ENCODE data around the gene GRIK3. TPM values are rescaled to one million over a fixed set of nuclear protein-coding genes. Genes with fewer than 3 reads are reported as not detected.

GRIK3 gene
- polyA plus RNA-seq, 6 donors from 2014 or later, result 0.16 TPM; not detected in 5

- H3K4me1 Mint-ChIP-seq, result no peaks in the 10 kb centered on the region
- no peaks in the 10 kb centered on the region for H3K36me3 Mint-ChIP-seq
- H3K27ac Mint-ChIP-seq, result peak overlapping the region in 2 of 6 donors; percentile 26 to 53
- peaks cover 0 to 2% (median 0%) of the 10 kb centered on the region in 7 donors for H3K9me3 Mint-ChIP-seq
- peaks cover 30 to 57% (median 37%) of the 10 kb centered on the region in 3 donors for H3K27me3 Mint-ChIP-seq
- ATAC-seq (ENCODE audit: low read depth in 2 of 2) (no peak), DNase-seq (no peak)
- H3K4me3 Mint-ChIP-seq, result no peak overlapping the region
These were observed 29.7 kb upstream of the GRIK3 start for GRCh38 chr1:37064039-37064438.

- peaks cover 21 to 30% (median 26%) of the 10 kb centered on the region in 3 donors for H3K27me3 Mint-ChIP-seq
- H3K36me3 Mint-ChIP-seq, result no peaks in the 10 kb centered on the region
- no peak overlapping the region for H3K4me3 Mint-ChIP-seq
- no peak for DNase-seq
- H3K4me1 Mint-ChIP-seq, result no peaks in the 10 kb centered on the region
- H3K27ac Mint-ChIP-seq, result no peak overlapping the region
- peaks cover 0 to 2% (median 0%) of the 10 kb centered on the region in 7 donors for H3K9me3 Mint-ChIP-seq
- ATAC-seq (ENCODE audit: low read depth in 2 of 2), result no peak
These were observed 25.0 kb upstream of the GRIK3 start for GRCh38 chr1:37059346-37059745.

- H3K9me3 Mint-ChIP-seq, result peaks cover 0 to 2% (median 0%) of the 10 kb centered on the region in 7 donors
- peaks cover 14 to 30% (median 20%) of the 10 kb centered on the region in 3 donors for H3K27me3 Mint-ChIP-seq
- H3K4me3 Mint-ChIP-seq, result no peak overlapping the region
- DNase-seq (no peak), ATAC-seq (ENCODE audit: low read depth in 2 of 2) (no peak)
- H3K27ac Mint-ChIP-seq, result peak overlapping the region in 1 of 6 donors; percentile 41
- no peaks in the 10 kb centered on the region for H3K4me1 Mint-ChIP-seq
- H3K36me3 Mint-ChIP-seq, result no peaks in the 10 kb centered on the region
These were observed 24.2 kb upstream of the GRIK3 start for GRCh38 chr1:37058424-37058988.

GRCh38 chr1:37056325-37056724, 22.0 kb upstream of the GRIK3 start:
- Mint-ChIP-seq H3K4me1 (no peaks in the 10 kb centered on the region), H3K27me3 (peaks cover 21 to 36% (median 27%) of the 10 kb centered on the region in 3 donors), H3K36me3 (no peaks in the 10 kb centered on the region), H3K27ac (no peak overlapping the region), H3K9me3 (peaks cover 0 to 2% (median 0%) of the 10 kb centered on the region in 7 donors), H3K4me3 (no peak overlapping the region)
- DNase-seq, result no peak
- no peak for ATAC-seq (ENCODE audit: low read depth in 2 of 2)

GRCh38 chr1:37055631-37056030, 21.3 kb upstream of the GRIK3 start:
- Mint-ChIP-seq H3K36me3 (no peaks in the 10 kb centered on the region), H3K4me1 (no peaks in the 10 kb centered on the region), H3K4me3 (no peak overlapping the region), H3K9me3 (peaks cover 0 to 2% (median 0%) of the 10 kb centered on the region in 7 donors), H3K27me3 (peaks cover 14 to 36% (median 24%) of the 10 kb centered on the region in 3 donors), H3K27ac (no peak overlapping the region)
- no peak for DNase-seq
- no peak for ATAC-seq (ENCODE audit: low read depth in 2 of 2)

GRCh38 chr1:37053173-37053572, 18.9 kb upstream of the GRIK3 start:
- no peak overlapping the region for H3K4me3 Mint-ChIP-seq
- no peaks in the 10 kb centered on the region for H3K9me3 Mint-ChIP-seq
- H3K36me3 Mint-ChIP-seq, result no peaks in the 10 kb centered on the region
- H3K27me3 Mint-ChIP-seq, result peaks cover 10 to 50% (median 13%) of the 10 kb centered on the region in 3 donors
- ATAC-seq (ENCODE audit: low read depth in 2 of 2), result no peak
- H3K4me1 Mint-ChIP-seq, result no peaks in the 10 kb centered on the region
- no peak for DNase-seq
- H3K27ac Mint-ChIP-seq, result no peak overlapping the region

- H3K27me3 Mint-ChIP-seq, result peaks cover 10 to 50% (median 15%) of the 10 kb centered on the region in 3 donors
- H3K36me3 Mint-ChIP-seq, result no peaks in the 10 kb centered on the region
- ATAC-seq (ENCODE audit: low read depth in 2 of 2), result no peak
These were observed 17.8 kb upstream of the GRIK3 start for GRCh38 chr1:37052120-37052519.

GRCh38 chr1:37051346-37051745, 17.0 kb upstream of the GRIK3 start:
- ATAC-seq (ENCODE audit: low read depth in 2 of 2) (no peak), DNase-seq (no peak)
- Mint-ChIP-seq H3K27ac (peak overlapping the region in 2 of 6 donors; percentile 15 to 80), H3K4me3 (no peak overlapping the region), H3K36me3 (no peaks in the 10 kb centered on the region), H3K4me1 (no peaks in the 10 kb centered on the region), H3K9me3 (no peaks in the 10 kb centered on the region), H3K27me3 (peaks cover 14 to 54% (median 23%) of the 10 kb centered on the region in 3 donors)

More at GRCh38 chr1:37052120-37052519, 17.8 kb upstream of the GRIK3 start:
- no peak for DNase-seq
- H3K4me1 Mint-ChIP-seq, result no peaks in the 10 kb centered on the region
- no peak overlapping the region for H3K27ac Mint-ChIP-seq
- H3K9me3 Mint-ChIP-seq, result no peaks in the 10 kb centered on the region
- no peak overlapping the region for H3K4me3 Mint-ChIP-seq

GRCh38 chr1:37047542-37047941, 13.2 kb upstream of the GRIK3 start:
- no peak for DNase-seq
- no peak overlapping the region for H3K27ac Mint-ChIP-seq
- H3K9me3 Mint-ChIP-seq, result peaks cover 0 to 5% (median 0%) of the 10 kb centered on the region in 7 donors
- no peak overlapping the region for H3K4me3 Mint-ChIP-seq
- peaks cover 0 to 5% of the 10 kb centered on the region in 2 donors for H3K36me3 Mint-ChIP-seq
- no peak for ATAC-seq (ENCODE audit: low read depth in 2 of 2)
- peaks cover 30 to 67% (median 40%) of the 10 kb centered on the region in 3 donors for H3K27me3 Mint-ChIP-seq
- no peaks in the 10 kb centered on the region for H3K4me1 Mint-ChIP-seq

GRCh38 chr1:37043101-37043500, 8.8 kb upstream of the GRIK3 start:
- DNase-seq (no peak), ATAC-seq (ENCODE audit: low read depth in 2 of 2) (no peak)
- H3K36me3 Mint-ChIP-seq, result peaks cover 0 to 11% of the 10 kb centered on the region in 2 donors
- no peaks in the 10 kb centered on the region for H3K4me1 Mint-ChIP-seq
- peak overlapping the region in 1 of 8 donors; percentile 61 for H3K4me3 Mint-ChIP-seq
- peaks cover 63 to 76% (median 65%) of the 10 kb centered on the region in 3 donors for H3K27me3 Mint-ChIP-seq
- H3K27ac Mint-ChIP-seq, result no peak overlapping the region
- H3K9me3 Mint-ChIP-seq, result peaks cover 0 to 5% (median 0%) of the 10 kb centered on the region in 7 donors

GRCh38 chr1:37042506-37042905, 8.2 kb upstream of the GRIK3 start:
- Mint-ChIP-seq H3K27me3 (peaks cover 65 to 81% (median 66%) of the 10 kb centered on the region in 3 donors), H3K27ac (no peak overlapping the region)

GRCh38 chr1:37041483-37041882, 7.2 kb upstream of the GRIK3 start:
- Mint-ChIP-seq H3K36me3 (peaks cover under 1 to 11% of the 10 kb centered on the region in 2 donors), H3K27ac (no peak overlapping the region), H3K27me3 (peaks cover 70 to 80% (median 71%) of the 10 kb centered on the region in 3 donors), H3K4me3 (no peak overlapping the region), H3K9me3 (peaks cover 0 to 5% (median 0%) of the 10 kb centered on the region in 7 donors), H3K4me1 (peaks cover under 1 to 7% (median 6%) of the 10 kb centered on the region in 3 donors)
- DNase-seq (no peak), ATAC-seq (ENCODE audit: low read depth in 2 of 2) (no peak)

More at GRCh38 chr1:37042506-37042905, 8.2 kb upstream of the GRIK3 start:
- H3K4me1 Mint-ChIP-seq, result peaks cover 0 to 2% (median 0%) of the 10 kb centered on the region in 3 donors
- no peak for ATAC-seq (ENCODE audit: low read depth in 2 of 2)
- DNase-seq, result no peak
- peaks cover 0 to 11% of the 10 kb centered on the region in 2 donors for H3K36me3 Mint-ChIP-seq
- no peak overlapping the region for H3K4me3 Mint-ChIP-seq
- peaks cover 0 to 5% (median 0%) of the 10 kb centered on the region in 7 donors for H3K9me3 Mint-ChIP-seq

GRCh38 chr1:37040773-37041172, 6.5 kb upstream of the GRIK3 start:
- ATAC-seq (ENCODE audit: low read depth in 2 of 2), result no peak
- Mint-ChIP-seq H3K4me3 (no peak overlapping the region), H3K4me1 (peaks cover 8 to 14% (median 13%) of the 10 kb centered on the region in 3 donors), H3K27ac (peak overlapping the region in 2 of 6 donors; percentile 39 to 84), H3K27me3 (peaks cover 70 to 80% (median 71%) of the 10 kb centered on the region in 3 donors), H3K9me3 (peaks cover 0 to 8% (median 0%) of the 10 kb centered on the region in 7 donors), H3K36me3 (peaks cover 6 to 8% of the 10 kb centered on the region in 2 donors)
- DNase-seq, result no peak

GRCh38 chr1:37040261-37040660, 5.9 kb upstream of the GRIK3 start:
- Mint-ChIP-seq H3K27ac (no peak overlapping the region), H3K4me3 (no peak overlapping the region), H3K9me3 (peaks cover 0 to 8% (median 0%) of the 10 kb centered on the region in 7 donors), H3K4me1 (peaks cover 13 to 19% (median 18%) of the 10 kb centered on the region in 3 donors), H3K36me3 (peaks cover 6% of the 10 kb centered on the region in 2 donors), H3K27me3 (peaks cover 72 to 82% (median 73%) of the 10 kb centered on the region in 3 donors)
- ATAC-seq (ENCODE audit: low read depth in 2 of 2) (no peak), DNase-seq (no peak)

All from naive B cell (primary cell).